Rectal smooth muscle tissue (tissue), 1 donor: ENCODE measurements around the gene PCDH8.

Source experiments
- H3K27ac ChIP-seq: one replicate; pipeline ENCODE4 v1.7.0; 2013; ENCODE audit warnings: low read depth, low read length, inconsistent platforms
- H3K27me3 ChIP-seq: one replicate; pipeline ENCODE4 v1.7.0; 2013; ENCODE audit warnings: low read length; ENCODE audit not compliant: control insufficient read depth, insufficient read depth
- H3K36me3 ChIP-seq: one replicate; pipeline ENCODE4 v1.7.0; 2013; ENCODE audit warnings: low read length; ENCODE audit not compliant: control insufficient read depth, insufficient read depth
- H3K4me1 ChIP-seq: one replicate; pipeline ENCODE4 v1.7.0; 2013; ENCODE audit warnings: low read length; ENCODE audit not compliant: control insufficient read depth, insufficient read depth
- H3K4me3 ChIP-seq: one replicate; pipeline ENCODE4 v1.7.0; 2013; ENCODE audit warnings: low read length
- H3K9ac ChIP-seq: one replicate; pipeline ENCODE4 v1.7.0; 2013; ENCODE audit warnings: low read length

The PCDH8 gene

DNA sequence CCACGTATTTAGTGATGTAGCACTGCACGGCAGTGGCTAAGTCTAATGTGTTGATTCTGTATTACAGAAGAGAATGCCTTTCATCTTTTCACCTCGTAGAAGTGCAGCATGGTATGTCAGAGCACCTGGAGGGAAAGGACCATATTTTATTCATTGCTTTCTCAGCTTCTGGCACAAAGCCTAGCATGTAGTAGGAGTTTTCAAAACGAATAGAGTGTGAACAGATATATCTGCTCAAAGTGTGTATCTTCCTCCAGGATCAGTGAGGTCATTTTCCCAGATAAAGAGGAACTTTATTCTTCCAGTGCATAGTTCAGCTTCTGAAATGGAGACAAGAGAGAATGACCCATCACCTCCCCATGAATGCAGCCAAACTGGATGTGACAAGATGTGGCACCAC is 21.2 kb upstream of the PCDH8 start:
- no peak overlapping the region for H3K27ac ChIP-seq
- no peak overlapping the region for H3K4me3 ChIP-seq
- H3K9ac ChIP-seq: no peak overlapping the region
- no peaks in the 10 kb centered on the region for H3K4me1 ChIP-seq
- H3K36me3 ChIP-seq: no peaks in the 10 kb centered on the region
- H3K27me3 ChIP-seq: no peaks in the 10 kb centered on the region

DNA sequence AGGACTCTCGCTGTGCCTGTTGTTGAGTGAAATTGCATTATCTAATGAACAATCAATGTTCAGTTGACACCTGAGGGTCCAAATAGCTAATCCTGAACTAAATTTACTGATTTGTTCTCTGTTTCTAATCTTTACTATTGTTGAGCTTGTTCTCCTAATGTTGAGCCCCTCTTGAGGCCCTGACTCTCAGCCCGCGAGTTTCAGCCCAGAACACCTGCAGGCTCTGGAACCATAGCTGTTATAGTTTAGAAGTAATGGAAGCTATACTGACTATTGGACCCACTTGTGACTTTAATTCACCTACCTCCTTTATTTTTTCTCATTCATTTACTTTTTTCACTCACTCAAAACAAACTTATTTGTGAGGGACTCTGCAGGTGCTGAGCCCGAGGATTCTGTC is 20.6 kb upstream of the PCDH8 start:
- Histone ChIP-seq H3K4me1 (no peaks in the 10 kb centered on the region), H3K9ac (no peak overlapping the region), H3K27me3 (no peaks in the 10 kb centered on the region), H3K4me3 (no peak overlapping the region), H3K27ac (no peak overlapping the region), H3K36me3 (no peaks in the 10 kb centered on the region)

DNA sequence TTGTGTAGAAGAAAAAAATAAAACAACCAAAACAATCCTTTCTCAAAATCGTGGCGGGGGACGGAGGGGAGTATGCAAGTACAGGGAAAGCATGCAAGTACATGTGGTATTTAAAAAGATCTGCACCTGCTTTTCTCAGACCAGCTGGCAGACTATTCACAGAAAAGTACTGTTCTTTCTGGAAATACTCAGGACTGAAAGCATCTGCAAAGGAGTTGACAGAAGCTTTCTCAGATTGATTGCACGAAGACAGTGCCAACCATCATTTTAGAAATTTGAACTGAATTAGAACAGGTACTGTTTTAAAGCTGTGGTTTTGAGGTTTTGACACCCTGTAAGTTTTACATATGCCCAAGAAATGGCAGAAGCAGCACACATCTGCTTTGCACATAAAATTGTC is 19.8 kb upstream of the PCDH8 start:
- Histone ChIP-seq H3K9ac (no peak overlapping the region), H3K4me3 (no peak overlapping the region), H3K36me3 (no peaks in the 10 kb centered on the region), H3K27ac (no peak overlapping the region), H3K4me1 (no peaks in the 10 kb centered on the region), H3K27me3 (no peaks in the 10 kb centered on the region)

- Histone ChIP-seq H3K4me1 (no peaks in the 10 kb centered on the region), H3K36me3 (no peaks in the 10 kb centered on the region), H3K9ac (no peak overlapping the region), H3K27me3 (no peaks in the 10 kb centered on the region), H3K4me3 (no peak overlapping the region), H3K27ac (no peak overlapping the region)
Measured at GRCh38 chr13:52864941-52865340, 16.5 kb upstream of the PCDH8 start.

- Histone ChIP-seq H3K9ac (no peak overlapping the region), H3K27me3 (no peaks in the 10 kb centered on the region), H3K4me1 (no peaks in the 10 kb centered on the region)
Measured at GRCh38 chr13:52862358-52863206, 14.1 kb upstream of the PCDH8 start.

DNA sequence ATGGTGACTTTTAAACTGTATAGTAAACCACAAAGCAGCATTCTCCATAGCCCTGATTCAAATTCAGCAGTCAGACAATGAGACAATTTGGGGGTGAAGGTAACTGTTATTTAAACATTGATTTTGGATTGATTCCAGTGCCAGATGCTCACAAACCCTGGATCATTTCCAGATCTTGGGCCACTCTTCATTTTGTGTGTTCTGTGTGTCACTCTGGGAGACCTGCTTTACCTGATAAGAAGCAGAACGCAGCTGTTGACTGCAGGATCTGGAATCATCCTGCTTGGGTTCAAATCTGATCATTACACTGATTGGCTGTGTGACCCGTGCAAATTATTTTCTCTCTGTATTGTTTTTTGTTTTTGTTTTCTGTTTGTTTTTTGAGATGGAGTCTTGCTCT is 4.0 kb upstream of the PCDH8 start:
- no peaks in the 10 kb centered on the region for H3K36me3 ChIP-seq
- peaks cover 15% of the 10 kb centered on the region for H3K27me3 ChIP-seq
- H3K4me3 ChIP-seq: no peak overlapping the region
- H3K9ac ChIP-seq: no peak overlapping the region
- no peaks in the 10 kb centered on the region for H3K4me1 ChIP-seq
- H3K27ac ChIP-seq: no peak overlapping the region

More at GRCh38 chr13:52862358-52863206, 14.1 kb upstream of the PCDH8 start:
- Histone ChIP-seq H3K4me3 (no peak overlapping the region), H3K36me3 (no peaks in the 10 kb centered on the region), H3K27ac (no peak overlapping the region)

DNA sequence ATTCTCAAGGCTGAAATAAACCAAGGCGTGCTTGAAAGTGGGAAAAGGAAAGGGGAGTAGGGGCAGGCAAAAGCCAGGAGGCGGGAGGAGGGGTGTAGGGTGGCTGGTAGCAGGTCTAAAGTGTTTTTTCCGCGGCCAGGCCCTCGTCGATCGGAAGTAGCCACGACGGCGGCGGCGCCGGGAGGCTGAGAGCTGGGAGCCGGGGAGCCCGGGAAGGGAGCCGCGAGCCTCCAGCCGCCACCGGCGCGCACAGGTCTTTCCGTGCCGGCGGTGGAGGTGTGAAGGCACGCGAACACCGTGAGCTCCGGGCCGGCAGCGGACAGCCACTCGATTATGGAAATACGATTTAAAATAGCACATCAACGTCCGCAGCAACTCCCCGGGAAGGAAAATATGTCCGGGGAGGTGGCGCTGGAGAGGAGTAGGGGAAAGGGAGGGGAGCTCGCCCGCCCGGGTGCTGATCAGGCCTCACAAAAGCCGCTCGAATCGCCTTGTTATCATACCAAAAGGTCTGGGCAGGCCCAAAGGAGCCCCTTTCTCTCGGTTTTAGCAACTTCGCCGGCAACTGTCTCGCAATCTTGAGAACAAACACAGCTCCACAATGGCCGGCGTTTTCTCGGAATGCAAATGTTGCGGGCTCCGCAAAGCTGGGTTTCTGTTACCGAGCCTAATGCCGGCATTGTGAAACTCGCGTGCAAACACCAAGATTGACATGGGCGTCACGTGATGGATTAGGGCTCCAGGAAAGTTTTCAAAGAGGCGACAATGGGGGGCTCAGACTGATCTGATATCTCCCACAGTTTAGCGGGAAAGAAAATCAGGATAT is 2.9 kb upstream of the PCDH8 start:
- no peaks in the 10 kb centered on the region for H3K36me3 ChIP-seq
- peak overlapping the region; percentile 66 for H3K4me3 ChIP-seq
- H3K27ac ChIP-seq: no peak overlapping the region
- no peaks in the 10 kb centered on the region for H3K4me1 ChIP-seq
- H3K9ac ChIP-seq: peak overlapping the region; percentile 11
- H3K27me3 ChIP-seq: peaks cover 24% of the 10 kb centered on the region

DNA sequence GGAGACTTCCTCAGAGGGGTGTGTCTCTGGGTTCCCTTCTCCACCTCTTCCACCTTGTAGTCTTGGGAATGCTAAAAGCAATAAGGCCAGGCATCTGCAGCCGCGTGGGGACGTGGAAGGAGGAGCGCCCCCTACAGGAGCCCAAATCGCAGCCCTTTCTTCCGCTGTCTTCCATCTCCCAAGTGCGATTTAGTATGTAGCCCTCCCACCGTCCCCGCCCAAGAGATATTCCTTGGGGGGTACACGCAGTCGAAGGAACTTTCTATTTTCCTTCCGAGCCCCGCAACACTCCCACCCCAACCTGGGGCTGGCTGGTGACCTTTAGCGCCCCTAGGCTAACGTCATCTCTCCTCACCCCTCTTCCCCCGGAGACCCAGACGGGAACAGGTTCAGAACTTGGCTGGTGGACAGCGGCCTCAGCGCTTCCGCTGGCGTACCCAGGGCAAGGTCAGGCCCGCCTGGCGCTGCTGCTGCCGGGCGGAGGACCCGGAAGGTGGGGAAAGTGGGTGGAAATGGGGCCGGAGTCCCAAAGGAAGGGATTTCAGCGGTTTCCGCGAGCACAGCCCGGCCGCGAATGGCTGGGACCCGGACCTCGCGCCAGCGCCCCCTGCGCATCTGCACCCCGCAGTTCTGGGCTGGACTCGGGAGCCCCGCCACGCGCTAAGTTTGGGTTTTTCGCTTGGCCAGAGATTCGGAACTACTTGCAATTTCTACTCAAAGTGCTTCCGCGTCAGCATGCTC is 2.1 kb upstream of the PCDH8 start:
- Histone ChIP-seq H3K27ac (no peak overlapping the region), H3K27me3 (peaks cover 27% of the 10 kb centered on the region), H3K9ac (no peak overlapping the region), H3K4me3 (peak overlapping the region; percentile 66), H3K36me3 (no peaks in the 10 kb centered on the region), H3K4me1 (no peaks in the 10 kb centered on the region)

GRCh38 chr13:52850072-52850395 is 1.6 kb upstream of the PCDH8 start:
- Histone ChIP-seq H3K4me1 (no peaks in the 10 kb centered on the region), H3K4me3 (no peak overlapping the region), H3K9ac (no peak overlapping the region), H3K36me3 (no peaks in the 10 kb centered on the region), H3K27me3 (peaks cover 32% of the 10 kb centered on the region), H3K27ac (no peak overlapping the region)

- Histone ChIP-seq H3K36me3 (no peaks in the 10 kb centered on the region), H3K27ac (no peak overlapping the region), H3K9ac (no peak overlapping the region), H3K4me1 (no peaks in the 10 kb centered on the region), H3K4me3 (no peak overlapping the region), H3K27me3 (peaks cover 35% of the 10 kb centered on the region)
Measured at GRCh38 chr13:52849291-52850071, 1.0 kb upstream of the PCDH8 start.

- Histone ChIP-seq H3K9ac (no peak overlapping the region), H3K27me3 (peaks cover 36% of the 10 kb centered on the region), H3K27ac (no peak overlapping the region), H3K4me1 (no peaks in the 10 kb centered on the region), H3K36me3 (no peaks in the 10 kb centered on the region), H3K4me3 (no peak overlapping the region)
Measured at GRCh38 chr13:52847682-52848432, 583 bp downstream of the PCDH8 start.
